Hepatocyte (in vitro differentiated cells): ENCODE results near the gene PAK1. TPM values are rescaled to one million over a fixed set of nuclear protein-coding genes. Genes with fewer than 3 reads are reported as not detected.

Experiments
- DNase-seq: peaks from one replicate; pipeline ENCODE4 v3.0.0-alpha.2; 2016; ENCODE audit warnings: low spot score
- H2AFZ ChIP-seq: fragments of 200-600 bp; sonication (generic); 2 replicates; pipeline ENCODE4 v1.6.0; 2016; ENCODE audit warnings: antibody characterized with exemption, mild to moderate bottlenecking
- H3K27ac ChIP-seq: fragments of 200-600 bp; sonication (generic); 2 replicates; pipeline ENCODE4 v1.5.1; 2016; ENCODE audit warnings: mild to moderate bottlenecking
- H3K27me3 ChIP-seq: fragments of 200-600 bp; sonication (generic); 2 replicates; pipeline ENCODE4 v1.6.1; 2016
- H3K36me3 ChIP-seq: fragments of 200-600 bp; sonication (generic); replicated peaks from 2 replicates; pipeline ENCODE4 v1.5.1; 2016; ENCODE audit warnings: low read depth; ENCODE audit not compliant: insufficient read depth
- H3K4me1 ChIP-seq: fragments of 200-600 bp; sonication (generic); 2 replicates; pipeline ENCODE4 v1.5.1; 2016; ENCODE audit warnings: mild to moderate bottlenecking, moderate library complexity; ENCODE audit not compliant: insufficient read depth
- H3K4me2 ChIP-seq: fragments of 200-600 bp; sonication (generic); 2 replicates; pipeline ENCODE4 v1.6.0; 2016
- H3K4me3 ChIP-seq: fragments of 200-600 bp; sonication (generic); 2 replicates; pipeline ENCODE4 v1.5.1; 2016; ENCODE audit warnings: mild to moderate bottlenecking
- H3K79me2 ChIP-seq: fragments of 200-600 bp; sonication (generic); 2 replicates; pipeline ENCODE4 v1.6.0; 2017; ENCODE audit warnings: mild to moderate bottlenecking
- H3K9me2 ChIP-seq: fragments of 200-600 bp; sonication (generic); replicated peaks from 2 replicates; pipeline ENCODE4 v1.6.0; 2017; ENCODE audit warnings: mild to moderate bottlenecking; ENCODE audit not compliant: insufficient read depth
- H3K9me3 ChIP-seq: fragments of 200-600 bp; sonication (generic); 2 replicates; pipeline ENCODE4 v1.5.1; 2016; ENCODE audit warnings: low read depth, mild to moderate bottlenecking
- H4K20me1 ChIP-seq: fragments of 200-600 bp; sonication (generic); 2 replicates; pipeline ENCODE4 v1.6.0; 2016; ENCODE audit warnings: mild to moderate bottlenecking; ENCODE audit not compliant: insufficient read depth, poor library complexity, severe bottlenecking
- EZH2 ChIP-seq: fragments of 200-600 bp; sonication (generic); IDR thresholded peaks from 2 replicates; pipeline ENCODE4 v1.6.1; 2016; ENCODE audit warnings: antibody characterized with exemption, mild to moderate bottlenecking, borderline replicate concordance
- EZH2phosphoT487 ChIP-seq: fragments of 200-600 bp; sonication (generic); IDR thresholded peaks from one replicate; pipeline ENCODE4 v1.6.1; 2018; ENCODE audit warnings: antibody characterized with exemption, mild to moderate bottlenecking, low read depth, moderate library complexity; ENCODE audit not compliant: unreplicated experiment, severe bottlenecking
- WGBS: methylation state at CpG from one replicate; pipeline ENCODE4 v1.1.6; 2016; ENCODE audit warnings: low lambda C conversion rate; ENCODE audit errors: missing lambda C conversion rate; 5-methylcytosine and 5-hydroxymethylcytosine counted together
- polyA plus RNA-seq: library from polyadenylated mRNA; unstranded; fragments of >200 nt; fragmentation: Nextera tagmentation; extraction: Ambion mirVana; gene quantifications from 2 replicates; pipeline ENCODE4 v1.2.1, GENCODE V29; 2016
- total RNA-seq: library from RNA; depleted of rRNA; stranded (reverse); fragments of >200 nt; gene quantifications from 2 replicates; pipeline ENCODE4 v1.2.3, GENCODE V29; 2014
- TF ChIP-seq, protein P1 (sequence below): fragments of 200-600 bp; sonication (generic); IDR thresholded peaks from 2 replicates; pipeline ENCODE4 v1.5.1; 2016; ENCODE audit warnings: antibody characterized with exemption, mild to moderate bottlenecking; ENCODE audit not compliant: poor library complexity

PAK1 gene
- total RNA-seq (51.8 and 62.0 TPM in 2 replicates), polyA plus RNA-seq (30.3 and 31.6 TPM in 2 replicates)

DNA sequence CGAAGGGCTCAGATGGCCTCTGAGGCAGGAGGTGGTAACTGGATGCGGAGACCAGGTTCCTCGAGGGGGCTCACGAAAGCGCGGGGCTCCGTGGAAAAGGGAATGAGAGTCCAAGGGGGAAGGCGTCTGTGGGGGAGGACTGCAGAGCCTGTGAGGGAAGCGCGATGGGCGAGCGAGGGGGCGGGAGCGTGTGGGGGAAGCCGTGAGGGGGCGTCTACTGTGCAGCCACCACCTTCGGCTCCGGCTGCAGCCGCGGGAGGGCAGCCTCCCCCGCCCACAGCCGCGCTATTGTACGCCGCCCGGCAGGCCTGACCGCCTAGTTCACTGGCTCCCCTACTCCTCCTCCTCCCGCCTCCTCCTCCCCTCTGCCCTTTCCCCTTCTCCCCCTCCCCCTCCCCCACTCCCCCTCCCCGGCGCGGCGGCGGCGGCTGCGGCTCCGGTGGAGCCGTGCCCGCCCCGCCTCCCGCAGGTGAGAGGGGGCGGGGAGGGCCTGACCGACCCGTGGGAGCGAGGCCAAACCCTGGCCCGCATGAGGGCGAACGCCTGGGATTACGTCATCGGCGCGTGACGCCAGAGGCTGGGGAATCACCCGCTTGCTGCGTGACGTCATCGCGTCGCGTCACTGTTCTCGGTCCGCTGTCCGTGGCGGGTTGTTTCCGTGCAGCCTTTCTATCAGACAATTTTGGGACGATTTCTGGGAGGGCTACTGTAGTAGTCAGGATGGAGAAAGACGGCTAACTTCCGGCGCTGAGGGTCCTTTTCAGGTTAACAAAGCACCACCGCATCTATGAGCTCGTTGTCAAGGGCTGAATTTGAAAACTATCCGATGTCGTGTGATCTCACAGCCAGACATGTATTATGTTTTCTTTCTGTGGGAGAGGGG is at the start of gene PAK1:
Gene PAK1, minus strand, starts transcription at position 294 of the 883 bp plus-strand sequence. CDS start 81,574 bp downstream, outside the sequence.
- no peak for TF ChIP-seq EZH2phosphoT487
- TF ChIP-seq, protein P1, sequence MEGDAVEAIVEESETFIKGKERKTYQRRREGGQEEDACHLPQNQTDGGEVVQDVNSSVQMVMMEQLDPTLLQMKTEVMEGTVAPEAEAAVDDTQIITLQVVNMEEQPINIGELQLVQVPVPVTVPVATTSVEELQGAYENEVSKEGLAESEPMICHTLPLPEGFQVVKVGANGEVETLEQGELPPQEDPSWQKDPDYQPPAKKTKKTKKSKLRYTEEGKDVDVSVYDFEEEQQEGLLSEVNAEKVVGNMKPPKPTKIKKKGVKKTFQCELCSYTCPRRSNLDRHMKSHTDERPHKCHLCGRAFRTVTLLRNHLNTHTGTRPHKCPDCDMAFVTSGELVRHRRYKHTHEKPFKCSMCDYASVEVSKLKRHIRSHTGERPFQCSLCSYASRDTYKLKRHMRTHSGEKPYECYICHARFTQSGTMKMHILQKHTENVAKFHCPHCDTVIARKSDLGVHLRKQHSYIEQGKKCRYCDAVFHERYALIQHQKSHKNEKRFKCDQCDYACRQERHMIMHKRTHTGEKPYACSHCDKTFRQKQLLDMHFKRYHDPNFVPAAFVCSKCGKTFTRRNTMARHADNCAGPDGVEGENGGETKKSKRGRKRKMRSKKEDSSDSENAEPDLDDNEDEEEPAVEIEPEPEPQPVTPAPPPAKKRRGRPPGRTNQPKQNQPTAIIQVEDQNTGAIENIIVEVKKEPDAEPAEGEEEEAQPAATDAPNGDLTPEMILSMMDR, result peak; percentile 43
- DNase-seq, result peak; percentile 98
- WGBS, result 3% methylated on average over 29 of the region's 72 CpGs
- no peaks in the 10 kb centered on the region for H3K9me2 ChIP-seq
- peak within 1 kb of the TSS; percentile 92 for H3K27ac ChIP-seq
- no peaks in the 10 kb centered on the region for H4K20me1 ChIP-seq
- H3K9me3 ChIP-seq, result no peaks in the 10 kb centered on the region
- H3K79me2 ChIP-seq, result peaks cover 27% of the 10 kb centered on the region
- H3K4me3 ChIP-seq, result peak within 1 kb of the TSS; percentile 87
- H3K27me3 ChIP-seq, result no peaks in the 10 kb centered on the region
- peak within 1 kb of the TSS; percentile 79 for H3K4me2 ChIP-seq
- H3K4me1 ChIP-seq, result peaks cover 26% of the 10 kb centered on the region
- H2AFZ ChIP-seq, result peak within 1 kb of the TSS; percentile 34
- no peaks in the 10 kb centered on the region for H3K36me3 ChIP-seq

DNA sequence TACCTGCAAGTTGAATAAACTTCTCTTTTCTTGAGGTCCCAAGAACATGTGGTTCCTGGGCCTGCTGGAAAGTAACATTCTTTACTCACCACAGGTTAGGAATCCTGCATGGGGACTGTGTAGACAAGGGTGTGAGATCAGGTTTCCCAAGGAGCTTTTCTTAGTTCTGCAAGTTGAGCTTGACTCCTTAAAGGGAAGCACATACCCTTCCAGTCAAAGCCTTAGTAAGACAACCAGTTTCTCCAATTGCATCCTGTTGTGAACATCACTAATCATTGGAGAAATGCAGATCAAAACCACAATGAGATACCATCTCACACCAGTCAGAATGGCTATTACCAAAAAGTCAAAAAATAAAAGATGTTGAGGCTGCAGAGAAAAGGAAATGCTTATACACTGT is 48.3 kb upstream of the PAK1 start:
- no peaks in the 10 kb centered on the region for H3K9me3 ChIP-seq
- H3K36me3 ChIP-seq, result no peaks in the 10 kb centered on the region
- no peaks in the 10 kb centered on the region for H3K9me2 ChIP-seq
- no peak overlapping the region for H3K4me2 ChIP-seq
- H3K79me2 ChIP-seq, result no peaks in the 10 kb centered on the region
- H4K20me1 ChIP-seq, result no peaks in the 10 kb centered on the region
- no peak for DNase-seq
- H2AFZ ChIP-seq, result no peak overlapping the region
- no peaks in the 10 kb centered on the region for H3K4me1 ChIP-seq
- no peak overlapping the region for H3K27ac ChIP-seq
- H3K4me3 ChIP-seq, result no peak overlapping the region
- TF ChIP-seq EZH2phosphoT487 (no peak), EZH2 (no peak)
- TF ChIP-seq, protein P1, result no peak
- no peaks in the 10 kb centered on the region for H3K27me3 ChIP-seq

DNA sequence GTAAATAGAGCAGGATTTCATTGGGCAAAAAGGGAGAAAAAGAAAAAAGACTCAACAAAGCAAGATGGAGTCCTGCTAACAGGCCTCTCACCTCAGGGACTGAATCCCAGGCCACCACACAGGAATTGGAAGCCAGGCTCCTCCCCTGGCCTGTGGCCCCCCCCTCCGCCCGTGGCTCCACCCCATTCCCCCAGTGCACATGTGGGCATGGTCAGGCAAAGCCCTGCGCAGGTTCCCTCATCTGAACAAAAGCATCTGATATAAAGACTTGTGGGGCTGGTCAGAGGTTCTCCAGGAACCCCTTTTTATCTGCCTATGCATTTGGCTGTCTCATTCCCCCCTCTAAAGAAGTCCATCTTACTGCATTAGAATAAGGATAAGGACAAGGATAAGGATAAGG is 46.0 kb upstream of the PAK1 start:
- no peaks in the 10 kb centered on the region for H3K9me2 ChIP-seq
- no peak for TF ChIP-seq EZH2
- no peak for TF ChIP-seq EZH2phosphoT487
- TF ChIP-seq, protein P1, result no peak
- no peak overlapping the region for H3K4me2 ChIP-seq
- WGBS, result 87% methylated on average over 3 of the region's 3 CpGs
- H3K36me3 ChIP-seq, result no peaks in the 10 kb centered on the region
- no peak overlapping the region for H3K4me3 ChIP-seq
- peaks cover 3% of the 10 kb centered on the region for H3K4me1 ChIP-seq
- no peak overlapping the region for H3K27ac ChIP-seq
- no peak overlapping the region for H2AFZ ChIP-seq
- H3K79me2 ChIP-seq, result no peaks in the 10 kb centered on the region
- no peaks in the 10 kb centered on the region for H4K20me1 ChIP-seq
- H3K9me3 ChIP-seq, result no peaks in the 10 kb centered on the region
- no peaks in the 10 kb centered on the region for H3K27me3 ChIP-seq
- no peak for DNase-seq
